DMS 273 (cell line): Measurements from ENCODE around the gene CYREN.

Experiments
- DNase-seq: peaks from one replicate; lab custom pipeline; 2025; ENCODE audit not compliant: unreplicated experiment; lab: John Stamatoyannopoulos, UW

The CYREN gene

GRCh38 chr7:135197906-135198655 lies 27.6 kb upstream of the CYREN start:
- no peak for DNase-seq

GRCh38 chr7:135197343-135197742 lies 26.8 kb upstream of the CYREN start:
- DNase-seq, result no peak

DNA sequence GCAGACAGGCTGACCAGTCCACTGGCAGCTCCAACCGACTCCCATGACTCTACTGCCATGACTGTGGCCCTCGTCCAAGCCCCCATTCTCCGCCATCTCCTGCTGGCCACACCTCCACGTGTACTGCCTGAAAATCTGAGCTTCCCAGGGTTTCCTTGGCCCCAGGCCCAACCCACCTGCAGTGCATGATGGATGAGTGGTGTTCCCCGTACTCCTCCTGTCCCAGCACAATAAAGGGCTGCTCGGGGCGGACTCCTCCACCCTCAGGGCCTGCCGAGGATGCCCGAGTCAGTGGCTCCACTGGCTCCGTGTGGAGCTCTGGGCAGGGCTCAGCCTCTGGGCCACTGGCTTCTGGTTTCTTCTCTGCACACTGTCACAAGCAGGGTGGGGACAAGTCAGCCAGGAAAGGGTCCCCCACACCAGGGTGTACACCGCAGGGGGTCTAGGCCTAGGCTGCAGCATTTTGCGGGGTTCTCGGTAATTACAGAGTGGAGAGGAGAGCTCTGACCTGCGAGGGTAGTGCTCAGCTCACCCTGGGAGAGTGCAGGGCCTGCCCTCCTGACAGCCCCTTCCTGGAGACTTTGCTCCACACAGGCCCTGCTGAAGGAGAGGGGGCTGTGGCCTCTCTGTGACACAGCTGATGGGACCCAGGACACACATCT lies 25.6 kb upstream of the CYREN start:
- DNase-seq, result no peak

DNA sequence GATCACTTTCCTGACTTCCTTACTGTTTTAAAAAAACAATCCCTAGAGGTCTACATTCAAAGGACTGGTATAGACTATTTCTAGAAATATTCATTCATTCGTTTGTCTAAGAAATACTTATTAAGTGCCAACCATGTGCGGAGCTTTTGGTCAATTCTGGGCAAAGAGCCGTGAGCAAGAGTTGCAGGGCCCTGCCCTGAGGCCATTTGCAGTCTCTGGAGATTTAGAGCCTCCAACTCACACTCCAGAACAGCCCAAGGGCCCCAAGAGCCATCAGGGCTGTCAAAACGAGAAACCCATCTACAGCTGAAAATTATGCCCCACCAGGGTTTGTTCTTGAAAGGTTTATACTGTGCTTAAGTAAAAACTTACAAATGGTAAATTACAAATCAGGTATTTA lies 24.6 kb upstream of the CYREN start:
- DNase-seq, result no peak

GRCh38 chr7:135194494-135195095 lies 24.1 kb upstream of the CYREN start:
- no peak for DNase-seq

- no peak for DNase-seq
Observed at GRCh38 chr7:135193615-135194081, 23.1 kb upstream of the CYREN start.

- DNase-seq, result no peak
Observed at GRCh38 chr7:135192914-135193536, 22.5 kb upstream of the CYREN start.

DNA sequence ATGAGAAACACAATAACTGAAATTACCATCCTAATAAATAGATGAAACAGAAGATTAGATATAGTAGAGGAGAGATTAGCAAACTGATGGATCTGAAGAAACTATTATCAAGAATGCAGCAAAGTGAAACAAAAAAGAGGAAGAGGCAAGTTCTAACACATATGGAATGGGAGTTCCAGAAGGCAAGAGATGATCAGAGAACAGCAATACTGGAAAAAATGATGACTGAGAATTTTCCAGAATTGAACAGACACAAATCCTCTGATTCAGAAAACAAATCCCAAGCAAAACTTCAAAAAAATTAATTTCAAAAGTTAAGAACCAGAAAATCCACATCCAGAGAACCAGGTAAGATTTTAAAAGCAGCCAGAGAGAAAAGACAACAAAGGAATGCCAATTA lies 20.2 kb upstream of the CYREN start:
- DNase-seq, result no peak

- no peak for DNase-seq
Observed at GRCh38 chr7:135189961-135190360, 19.5 kb upstream of the CYREN start.

DNA sequence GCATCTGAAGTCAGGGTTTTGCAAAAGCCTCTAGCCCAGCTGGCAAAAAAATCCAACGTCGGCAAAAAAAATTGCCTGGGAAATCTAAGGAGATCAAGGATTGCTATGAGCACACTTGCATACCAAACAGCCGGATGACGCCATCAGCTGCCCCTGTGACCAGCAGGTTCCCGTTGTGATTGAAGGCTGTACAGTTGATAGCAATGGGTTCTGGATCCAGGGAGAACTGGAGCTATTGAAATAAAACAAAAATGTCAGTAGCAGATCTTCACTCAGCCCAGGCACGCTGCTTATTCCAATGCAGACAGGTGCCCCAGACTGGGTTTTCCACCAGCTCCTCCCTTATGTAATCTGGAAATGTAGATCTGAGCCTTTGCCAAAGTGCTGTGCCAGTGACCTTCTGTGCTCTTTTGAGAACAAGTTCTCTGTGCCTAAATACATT lies 18.7 kb upstream of the CYREN start:
- DNase-seq, result no peak

DNA sequence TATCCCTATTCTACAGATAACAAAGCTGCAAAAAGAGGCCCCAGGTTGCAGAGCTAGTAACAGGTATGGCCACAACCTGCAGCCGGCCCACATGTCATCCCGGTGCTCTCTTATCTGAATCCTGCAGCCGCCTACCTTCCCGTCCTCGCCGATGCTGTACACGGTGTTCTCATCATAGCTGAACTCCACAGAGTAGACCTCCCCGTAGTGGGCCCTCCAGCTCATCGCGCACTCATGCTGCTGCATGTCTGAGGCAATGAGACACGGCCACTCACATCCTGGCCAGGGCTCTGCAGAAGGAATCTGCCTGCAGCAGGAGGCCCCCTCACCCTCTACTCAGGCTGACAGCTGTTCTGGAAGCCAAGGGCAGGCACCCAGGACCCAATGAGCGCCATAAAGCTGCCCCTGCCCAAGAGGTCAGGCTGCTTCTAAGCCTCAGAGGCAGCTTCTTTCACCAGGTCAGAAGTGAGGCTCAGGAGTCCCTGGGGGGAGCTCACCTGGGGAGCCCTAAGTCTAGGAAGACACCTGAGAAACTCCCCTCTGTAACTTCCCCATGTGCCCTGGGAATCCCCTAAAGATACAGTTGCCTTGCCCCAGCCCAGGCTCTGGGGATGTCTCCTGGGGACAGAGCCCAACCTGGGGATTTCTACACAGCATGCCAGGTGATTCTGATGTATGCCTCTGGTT lies 17.9 kb upstream of the CYREN start:
- no peak for DNase-seq

GRCh38 chr7:135186841-135187253 lies 16.3 kb upstream of the CYREN start:
- no peak for DNase-seq

- no peak for DNase-seq
Observed at GRCh38 chr7:135186261-135186540, 15.7 kb upstream of the CYREN start.

DNA sequence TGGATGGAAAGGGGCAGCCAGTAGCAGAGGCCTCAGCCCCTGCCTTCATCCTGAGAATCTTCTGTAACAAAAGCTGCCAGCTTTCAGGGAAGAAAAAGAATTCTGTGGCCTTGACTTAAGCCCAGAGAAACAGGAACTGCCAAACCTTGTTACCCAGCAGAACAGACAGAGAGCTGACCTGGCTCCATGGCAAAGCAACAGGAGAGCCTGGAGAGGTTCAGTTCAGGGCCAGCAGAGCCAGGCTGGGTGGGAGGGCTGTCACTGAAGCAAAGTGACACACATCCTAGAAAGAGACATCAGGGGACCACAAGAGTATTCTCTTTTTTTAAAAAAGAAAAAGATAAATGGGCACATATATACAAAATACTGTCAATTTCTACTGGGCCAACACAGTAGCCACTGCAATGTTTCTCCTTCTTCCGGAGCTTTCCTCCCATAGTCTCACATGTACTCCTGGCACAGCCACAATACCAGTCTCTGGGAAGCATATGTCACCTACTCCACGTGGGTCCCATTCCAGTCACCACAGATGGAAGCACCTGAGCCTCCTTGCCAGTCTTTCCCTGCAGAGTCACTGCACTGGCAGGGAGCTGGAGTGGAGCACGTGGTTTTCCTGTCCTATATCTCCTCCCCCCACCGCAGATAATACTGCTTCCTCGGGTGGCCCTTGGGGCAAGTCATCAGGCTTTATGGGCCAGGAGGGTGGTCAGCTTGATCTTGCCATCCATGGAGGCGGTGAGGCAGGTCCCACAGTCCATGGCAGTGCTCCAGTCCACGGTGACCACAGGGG lies 15.2 kb upstream of the CYREN start:
- no peak for DNase-seq

DNA sequence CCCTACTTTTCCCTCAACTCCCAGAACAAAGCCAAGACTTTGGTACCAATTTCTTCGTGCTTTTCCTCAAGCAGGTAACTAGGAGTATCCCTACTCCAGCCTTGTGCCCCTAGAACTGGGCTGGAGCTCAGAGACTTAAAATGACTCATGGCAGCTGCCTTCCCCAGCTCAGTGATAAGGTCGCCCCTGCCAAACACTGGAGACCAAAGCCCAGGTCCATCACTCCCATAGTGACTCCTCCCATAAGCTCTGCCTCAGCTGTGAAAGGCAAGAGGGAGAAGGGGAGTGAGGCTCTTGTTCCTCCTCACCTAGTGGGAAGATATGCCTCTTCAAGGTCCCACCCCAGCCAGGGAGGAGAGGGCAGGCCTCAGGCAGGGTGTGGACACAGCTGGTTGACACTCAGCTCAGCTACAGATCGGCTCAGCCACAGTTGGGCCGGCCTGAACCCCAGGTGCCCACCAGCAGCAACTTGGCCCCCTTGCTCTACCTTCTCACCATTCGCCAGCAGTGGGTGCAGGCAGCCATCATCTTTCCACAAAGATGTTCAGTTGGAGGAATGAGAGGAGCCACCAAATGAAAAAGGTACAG lies 13.8 kb upstream of the CYREN start:
- no peak for DNase-seq

DNA sequence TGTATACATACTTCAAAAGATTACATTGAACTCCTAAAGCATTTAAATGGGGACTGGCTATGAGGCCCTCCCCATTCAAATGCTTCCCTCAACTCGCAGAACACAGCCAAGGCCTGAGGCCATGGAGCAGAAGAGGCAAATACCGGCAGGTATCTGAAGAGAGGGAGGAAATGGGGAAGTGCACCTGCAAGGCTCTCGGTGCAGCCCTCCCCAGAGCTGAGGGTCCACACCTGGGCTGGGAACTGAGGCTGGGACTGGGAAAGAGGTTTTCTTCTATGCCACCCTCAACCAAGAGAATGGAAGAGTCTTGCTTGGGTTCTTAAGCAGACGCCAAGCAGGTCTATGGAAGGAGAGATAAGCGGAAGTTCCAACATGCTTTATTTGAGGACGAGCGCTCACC lies 13.0 kb upstream of the CYREN start:
- DNase-seq, result no peak

- DNase-seq, result no peak
Observed at GRCh38 chr7:135181929-135182678, 11.6 kb upstream of the CYREN start.

GRCh38 chr7:135181261-135181928 lies 10.9 kb upstream of the CYREN start:
- no peak for DNase-seq

DNA sequence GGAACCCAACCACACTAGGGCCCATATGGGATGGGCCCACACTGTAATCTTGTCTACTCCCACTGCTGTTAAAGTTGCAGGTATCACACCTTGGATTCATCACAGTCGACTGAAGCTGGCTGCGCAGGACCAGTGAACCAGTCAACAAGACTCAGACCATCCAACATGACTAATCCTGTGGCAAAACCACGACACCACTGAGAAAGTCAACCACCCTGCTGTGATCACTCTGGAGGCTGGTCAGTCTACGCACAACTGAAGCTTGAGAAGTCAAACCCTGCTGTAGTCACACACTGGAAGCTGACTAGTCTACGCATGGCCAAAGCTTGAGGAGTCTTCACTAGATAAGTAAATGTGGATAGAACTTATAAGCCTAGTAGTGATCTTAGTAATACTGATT lies 9.6 kb upstream of the CYREN start:
- no peak for DNase-seq
